NCI-H1105 (cell line): ENCODE results near the gene CNTRL.
A peak's percentile ranks its signal among the peaks of the same experiment; 100 is the strongest.
"Not testable (repeated sequence)": the region's sequence is repeated elsewhere in the genome, so short reads cannot be mapped to it uniquely, and the experiment has no call there.

Experiments used
- DNase-seq: peaks from one replicate; lab custom pipeline; 2025; lab: John Stamatoyannopoulos, UW

CNTRL gene, protein sequence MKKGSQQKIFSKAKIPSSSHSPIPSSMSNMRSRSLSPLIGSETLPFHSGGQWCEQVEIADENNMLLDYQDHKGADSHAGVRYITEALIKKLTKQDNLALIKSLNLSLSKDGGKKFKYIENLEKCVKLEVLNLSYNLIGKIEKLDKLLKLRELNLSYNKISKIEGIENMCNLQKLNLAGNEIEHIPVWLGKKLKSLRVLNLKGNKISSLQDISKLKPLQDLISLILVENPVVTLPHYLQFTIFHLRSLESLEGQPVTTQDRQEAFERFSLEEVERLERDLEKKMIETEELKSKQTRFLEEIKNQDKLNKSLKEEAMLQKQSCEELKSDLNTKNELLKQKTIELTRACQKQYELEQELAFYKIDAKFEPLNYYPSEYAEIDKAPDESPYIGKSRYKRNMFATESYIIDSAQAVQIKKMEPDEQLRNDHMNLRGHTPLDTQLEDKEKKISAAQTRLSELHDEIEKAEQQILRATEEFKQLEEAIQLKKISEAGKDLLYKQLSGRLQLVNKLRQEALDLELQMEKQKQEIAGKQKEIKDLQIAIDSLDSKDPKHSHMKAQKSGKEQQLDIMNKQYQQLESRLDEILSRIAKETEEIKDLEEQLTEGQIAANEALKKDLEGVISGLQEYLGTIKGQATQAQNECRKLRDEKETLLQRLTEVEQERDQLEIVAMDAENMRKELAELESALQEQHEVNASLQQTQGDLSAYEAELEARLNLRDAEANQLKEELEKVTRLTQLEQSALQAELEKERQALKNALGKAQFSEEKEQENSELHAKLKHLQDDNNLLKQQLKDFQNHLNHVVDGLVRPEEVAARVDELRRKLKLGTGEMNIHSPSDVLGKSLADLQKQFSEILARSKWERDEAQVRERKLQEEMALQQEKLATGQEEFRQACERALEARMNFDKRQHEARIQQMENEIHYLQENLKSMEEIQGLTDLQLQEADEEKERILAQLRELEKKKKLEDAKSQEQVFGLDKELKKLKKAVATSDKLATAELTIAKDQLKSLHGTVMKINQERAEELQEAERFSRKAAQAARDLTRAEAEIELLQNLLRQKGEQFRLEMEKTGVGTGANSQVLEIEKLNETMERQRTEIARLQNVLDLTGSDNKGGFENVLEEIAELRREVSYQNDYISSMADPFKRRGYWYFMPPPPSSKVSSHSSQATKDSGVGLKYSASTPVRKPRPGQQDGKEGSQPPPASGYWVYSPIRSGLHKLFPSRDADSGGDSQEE (N-terminal part only)

DNA sequence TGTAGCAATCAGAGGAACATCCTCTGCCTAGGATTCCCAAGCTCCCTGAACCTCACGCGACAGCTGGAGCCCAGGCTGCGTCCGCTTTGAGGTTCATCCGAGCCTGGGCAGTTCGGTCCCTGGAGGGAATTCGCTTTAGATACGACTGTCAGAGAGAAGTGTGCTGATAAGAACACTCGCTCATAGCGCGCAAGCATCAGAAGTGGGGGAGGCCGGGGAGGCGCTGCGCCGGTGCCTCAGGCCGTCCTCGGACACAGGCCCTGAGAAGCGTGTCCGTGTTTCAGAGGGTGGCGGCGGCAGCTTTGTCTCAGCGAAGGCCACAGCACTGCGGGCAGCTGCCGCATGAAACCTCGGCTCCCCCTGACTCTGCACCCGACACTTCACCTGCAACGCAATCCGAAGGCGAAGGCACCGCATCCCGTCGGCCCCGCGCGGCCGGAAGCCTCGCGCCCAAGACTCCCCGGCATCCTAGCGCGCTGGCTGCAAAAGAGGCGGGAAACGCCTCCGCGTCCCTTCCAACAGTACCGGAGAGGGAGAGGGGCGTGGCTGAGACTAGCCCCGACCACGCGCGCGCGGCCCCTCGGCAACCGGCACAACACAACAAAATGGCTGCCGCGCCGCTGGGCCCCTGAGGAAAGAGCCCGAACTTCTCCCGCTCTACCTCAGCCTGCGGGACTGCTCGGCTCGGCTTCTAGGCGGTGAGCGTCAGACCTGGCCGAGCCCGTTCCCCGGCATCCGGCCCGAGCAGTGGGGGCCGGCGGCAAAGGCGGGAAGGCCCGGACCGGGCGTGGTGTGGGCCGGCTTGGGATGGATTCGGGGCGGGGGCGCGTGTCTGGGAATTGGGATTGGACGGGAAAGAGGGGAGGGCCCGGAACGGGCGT lies at the start of gene CNTRL:
CNTRL (plus strand) TSS at position 586 of the 881 bp plus-strand sequence. CDS start 13,372 bp downstream, outside the sequence.
- peak; percentile 90 for DNase-seq

DNA sequence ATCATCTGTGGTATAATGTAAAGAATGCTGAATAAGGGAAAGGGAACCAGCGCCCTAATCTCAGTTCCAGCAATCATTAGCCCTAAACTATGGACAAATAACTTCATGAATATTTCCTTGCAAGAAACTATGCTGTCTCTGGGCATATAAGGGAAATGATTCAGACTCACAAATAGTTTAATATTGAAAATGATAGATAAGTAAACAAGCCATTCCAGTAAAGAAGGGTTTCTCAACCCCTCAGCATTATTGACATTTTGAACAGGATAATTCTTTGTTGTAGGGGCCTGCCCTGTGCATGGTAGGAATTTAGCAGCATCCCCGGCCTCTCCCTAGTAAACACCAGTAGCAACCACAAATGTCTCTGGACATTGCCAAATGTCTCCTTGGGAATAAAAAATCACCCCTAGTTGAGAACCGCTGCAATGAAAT lies 48.5 kb upstream of the CNTRL start:
- no peak for DNase-seq

DNA sequence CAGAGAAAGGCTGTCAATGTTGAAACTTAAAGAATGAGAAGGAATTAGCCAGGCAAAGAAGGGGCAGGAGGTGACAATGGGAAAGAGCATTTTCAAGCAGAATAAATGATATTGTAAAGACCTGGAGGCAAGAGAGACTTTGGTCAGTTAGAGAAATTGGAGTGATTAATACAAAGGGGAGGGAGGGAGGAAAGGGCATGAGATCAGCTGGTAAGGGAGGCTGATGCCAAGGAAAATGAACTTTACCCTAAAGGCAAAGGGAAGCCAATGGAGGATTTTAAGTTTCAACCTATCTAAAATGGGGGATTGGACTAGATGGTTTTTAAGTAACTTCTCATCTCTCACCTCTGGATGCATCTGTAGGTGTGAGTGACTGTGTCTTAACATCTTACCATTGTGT lies 48.0 kb upstream of the CNTRL start:
- DNase-seq: no peak

DNA sequence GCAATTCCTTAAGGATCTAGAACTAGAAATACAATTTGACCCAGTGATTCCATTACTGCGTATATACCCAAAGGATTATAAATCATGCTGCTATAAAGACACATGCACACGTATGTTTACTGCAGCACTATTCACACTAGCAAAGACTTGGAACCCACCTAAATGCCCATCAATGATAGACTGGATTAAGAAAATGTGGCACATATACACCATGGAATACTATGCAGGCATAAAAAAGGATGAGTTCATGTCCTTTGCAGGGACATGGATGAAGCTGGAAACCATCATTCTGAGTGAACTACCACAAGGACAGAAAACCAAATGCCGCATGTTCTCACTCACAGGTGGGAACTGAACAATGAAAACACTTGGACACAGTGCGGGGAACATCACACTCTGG lies 46.5 kb upstream of the CNTRL start:
- not testable (repeated sequence) for DNase-seq

DNA sequence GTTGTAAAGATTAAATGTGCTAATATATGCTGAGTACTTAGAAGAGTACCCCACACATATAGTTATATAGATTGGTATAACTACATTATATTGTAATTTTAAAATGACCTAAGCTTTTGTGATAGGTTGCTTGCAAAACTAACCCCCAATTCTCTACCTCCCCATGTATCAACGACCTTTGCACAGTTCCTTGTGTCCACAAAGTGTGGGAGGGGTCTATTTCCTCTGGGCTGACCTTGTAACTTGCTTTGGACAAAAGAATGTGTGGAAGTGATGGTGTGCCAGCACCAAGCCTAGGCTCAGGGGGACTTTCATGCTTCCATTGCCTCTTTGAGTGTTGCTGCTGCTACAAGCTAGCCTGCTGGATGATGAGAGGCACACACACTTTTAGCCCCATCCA lies 45.3 kb upstream of the CNTRL start:
- DNase-seq: no peak

DNA sequence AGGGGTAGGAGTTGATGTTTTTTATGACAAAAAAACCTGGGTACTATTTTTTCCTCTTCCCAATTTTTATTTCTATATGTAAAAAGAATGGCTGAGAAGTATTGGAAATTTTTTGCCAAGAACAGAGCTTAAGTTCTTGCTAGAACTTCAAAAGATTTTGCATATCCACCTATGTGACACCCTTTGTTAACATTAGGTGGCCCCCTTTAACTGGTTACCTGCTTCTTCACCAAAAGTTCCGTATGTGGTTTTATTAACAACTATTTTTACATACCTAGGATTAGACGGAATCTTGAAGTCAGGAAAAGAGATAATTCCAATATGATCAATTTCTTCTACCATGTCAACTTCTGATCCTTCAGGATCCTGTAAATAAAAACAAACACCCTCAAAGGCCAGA lies 40.2 kb upstream of the CNTRL start:
- no peak for DNase-seq

DNA sequence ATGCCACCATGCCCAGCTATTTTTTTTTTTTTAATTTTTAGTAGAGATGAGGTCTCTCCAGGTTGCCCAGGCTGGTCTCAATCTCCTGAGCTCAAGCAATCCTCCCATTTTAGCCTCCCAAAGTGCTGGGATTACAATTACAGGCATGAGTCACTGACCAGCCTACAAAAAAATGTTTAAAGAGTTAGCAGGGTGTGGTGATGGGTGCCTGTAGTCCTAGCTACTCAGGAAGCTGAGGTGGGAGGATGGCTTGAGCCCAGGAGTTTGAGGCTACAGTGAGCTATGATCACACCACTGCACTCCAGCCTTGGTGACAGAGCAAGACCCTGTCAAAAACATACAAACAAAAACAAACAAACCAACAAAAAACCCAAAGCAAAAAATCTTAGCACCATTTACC lies 39.0 kb upstream of the CNTRL start:
- not testable (repeated sequence) for DNase-seq

DNA sequence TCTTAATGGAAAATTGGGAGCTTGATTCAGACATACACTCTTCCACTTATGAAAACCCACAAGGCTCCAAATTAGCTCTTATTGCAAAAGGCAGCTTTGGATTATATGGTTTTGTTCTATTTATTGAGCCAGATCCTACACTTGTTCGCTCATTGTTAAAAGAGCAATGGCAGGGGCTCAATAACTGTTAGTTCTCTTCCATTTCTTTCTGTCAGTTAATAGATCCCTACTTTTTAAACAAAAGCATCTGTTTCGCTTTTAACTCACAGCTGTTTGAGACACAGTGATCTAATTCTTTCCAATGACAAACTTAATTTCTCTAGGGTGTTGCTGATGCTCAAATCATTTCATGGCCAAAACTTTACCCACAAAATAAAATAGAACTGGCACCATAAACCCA lies 36.4 kb upstream of the CNTRL start:
- no peak for DNase-seq

DNA sequence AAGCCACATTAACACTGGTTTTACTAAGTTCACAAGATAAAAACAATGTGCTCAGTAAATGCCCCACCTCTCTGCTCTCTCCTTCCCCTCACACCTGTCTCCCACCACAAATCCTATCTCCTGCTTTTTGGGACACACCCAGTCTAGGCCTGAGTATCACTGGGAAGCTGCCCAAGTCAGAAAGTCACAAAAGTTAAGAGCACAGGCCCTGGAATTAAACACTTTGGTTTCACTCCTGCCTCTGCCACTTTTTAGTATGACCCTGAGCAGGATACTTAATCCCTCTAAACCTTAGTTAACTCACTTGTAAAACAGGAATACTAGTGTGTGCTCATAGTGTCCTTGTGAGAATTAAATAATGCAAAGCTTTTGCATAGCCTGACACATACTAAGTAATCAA lies 36.0 kb upstream of the CNTRL start:
- DNase-seq: no peak

DNA sequence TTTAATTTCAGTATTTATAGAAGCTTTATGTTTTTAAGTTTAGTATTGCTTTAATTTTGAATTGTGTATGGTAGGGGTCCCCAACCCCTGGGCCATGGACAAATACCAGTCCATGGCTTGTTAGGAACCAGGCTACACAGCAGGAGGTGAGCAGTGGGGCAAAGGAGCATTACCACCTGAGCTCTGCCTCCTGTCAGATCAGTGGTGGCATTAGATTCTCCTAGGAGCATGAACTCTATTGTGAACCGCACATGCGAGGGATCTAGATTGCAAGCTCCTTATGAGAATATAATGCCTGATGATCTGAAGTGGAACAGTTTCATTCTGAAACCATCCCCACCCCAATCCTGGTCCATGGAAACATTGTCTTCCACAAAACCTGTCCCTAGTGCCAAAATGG lies 26.6 kb upstream of the CNTRL start:
- no peak for DNase-seq

DNA sequence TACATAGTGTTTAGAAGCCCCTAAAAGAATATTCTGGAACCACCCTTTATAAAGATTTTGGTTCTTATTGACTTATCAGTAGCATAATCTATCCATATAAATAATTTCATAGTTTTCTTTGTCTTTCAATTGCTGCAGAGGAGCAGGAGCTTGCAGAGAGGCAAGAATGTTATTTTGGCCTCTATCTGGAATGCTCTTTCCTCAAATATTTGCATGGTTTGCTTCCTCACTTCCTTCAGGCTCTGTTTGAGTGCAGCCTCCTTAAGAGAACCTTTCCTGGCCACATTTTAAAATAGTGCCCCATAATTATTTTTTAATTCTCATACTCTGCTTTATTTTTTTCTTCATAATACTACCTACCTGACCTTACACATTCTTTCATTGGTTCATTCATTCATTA lies 26.1 kb upstream of the CNTRL start:
- DNase-seq: no peak

DNA sequence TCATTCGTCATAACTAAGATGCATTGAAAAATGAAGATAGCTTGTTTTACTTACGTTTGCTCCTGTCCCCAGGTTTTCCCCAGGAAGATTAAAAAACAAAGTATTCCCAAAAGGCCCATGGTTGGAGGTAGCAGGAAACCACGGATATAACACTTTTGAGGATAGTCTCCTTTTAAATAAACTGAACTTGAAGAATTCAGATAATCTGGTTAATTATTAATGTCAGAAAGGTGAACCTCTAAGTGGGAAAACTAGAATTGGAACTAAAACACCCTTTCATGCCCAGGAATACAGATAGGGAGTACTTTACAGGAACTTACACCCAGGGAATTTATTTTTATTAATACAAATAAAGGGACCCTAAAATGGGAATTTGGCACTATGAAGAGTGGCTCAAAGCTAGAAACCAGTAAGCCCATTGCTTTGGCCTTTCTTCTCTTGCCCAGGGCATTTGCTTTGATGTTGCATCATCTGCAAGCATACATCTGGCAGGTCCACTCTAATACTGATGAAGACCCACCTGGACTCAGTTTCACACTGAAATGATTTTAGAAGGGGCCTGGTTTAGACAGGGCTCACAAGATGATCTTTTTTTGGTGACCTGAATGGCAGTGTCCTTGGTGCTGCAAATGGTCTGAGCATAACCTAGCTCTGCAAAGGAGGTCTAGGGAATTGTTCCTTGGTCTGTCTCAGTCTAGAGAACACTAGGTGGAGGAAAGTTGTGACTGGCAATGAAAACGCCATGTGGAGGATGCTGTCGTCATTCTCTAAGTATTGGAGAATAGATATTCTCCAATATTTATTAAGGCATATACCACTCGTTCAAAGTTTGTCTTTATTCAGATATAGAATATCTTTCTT lies 24.4 kb upstream of the CNTRL start, which contains the start of gene C5:
C5 (minus strand) TSS at position 148 of the 861 bp plus-strand sequence; CDS start at position 119, 29 bp downstream.
- no peak for DNase-seq

DNA sequence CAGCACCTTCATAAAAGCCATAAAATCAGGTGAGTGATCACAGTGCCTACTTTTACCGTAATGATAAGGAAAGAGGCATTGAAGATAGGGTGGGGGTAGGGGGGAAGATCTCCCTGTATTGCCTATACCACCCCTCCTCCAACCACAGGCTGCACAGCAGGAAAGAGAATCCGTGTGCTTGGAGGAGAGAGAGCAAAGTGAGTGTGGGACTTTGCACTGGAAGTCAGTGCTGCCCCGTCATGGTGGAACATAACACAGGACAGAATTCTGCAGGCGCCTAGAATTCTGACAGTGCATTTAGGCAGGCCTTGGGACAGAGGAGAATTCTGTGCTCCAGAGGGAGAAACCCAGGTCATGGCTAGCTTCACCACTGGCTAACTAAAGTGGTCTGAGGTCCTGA lies 21.2 kb upstream of the CNTRL start:
- no peak for DNase-seq

DNA sequence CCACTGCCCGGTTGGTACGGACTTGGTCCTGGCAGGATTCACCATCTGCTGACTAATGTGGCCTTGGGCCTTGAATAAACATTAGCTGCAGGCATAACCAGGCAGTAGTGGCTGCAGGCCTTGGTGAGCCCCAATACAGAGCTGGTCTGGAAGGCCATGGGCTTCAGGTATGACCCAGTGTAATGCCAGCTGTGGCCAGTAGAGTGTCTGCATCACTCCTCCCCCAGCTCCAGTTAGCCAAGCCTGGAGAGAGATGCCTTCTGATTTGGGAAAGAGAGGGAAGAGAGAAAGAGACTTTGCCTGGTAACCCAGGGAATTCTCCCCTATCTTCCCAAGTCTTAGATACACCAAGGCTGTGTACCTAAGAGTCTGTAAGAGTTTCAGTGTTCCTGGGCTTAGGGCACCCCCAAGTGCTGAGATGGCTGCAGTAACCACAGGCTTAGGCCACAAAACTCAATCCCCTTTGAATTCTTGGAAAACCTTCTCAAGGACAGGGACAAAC lies 19.1 kb upstream of the CNTRL start:
- no peak for DNase-seq

DNA sequence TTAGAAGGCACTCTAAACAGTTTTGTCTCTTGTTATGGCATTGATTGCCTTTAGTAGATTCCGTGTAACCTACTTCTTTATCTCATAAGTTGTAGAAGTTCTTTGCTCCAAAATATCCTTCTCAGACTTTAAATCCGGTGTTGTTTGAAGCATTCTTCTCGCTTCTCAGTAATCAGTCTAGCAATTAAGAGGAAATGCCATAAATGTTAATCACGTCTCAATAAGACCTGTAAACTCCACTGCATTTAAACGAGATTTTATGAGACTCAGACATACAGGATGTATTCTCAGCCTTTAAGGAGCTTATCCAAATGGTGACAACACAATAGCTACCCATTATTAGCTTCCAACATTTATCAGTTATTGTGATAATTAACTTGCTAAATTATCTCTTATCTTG lies 16.9 kb upstream of the CNTRL start:
- DNase-seq: no peak

DNA sequence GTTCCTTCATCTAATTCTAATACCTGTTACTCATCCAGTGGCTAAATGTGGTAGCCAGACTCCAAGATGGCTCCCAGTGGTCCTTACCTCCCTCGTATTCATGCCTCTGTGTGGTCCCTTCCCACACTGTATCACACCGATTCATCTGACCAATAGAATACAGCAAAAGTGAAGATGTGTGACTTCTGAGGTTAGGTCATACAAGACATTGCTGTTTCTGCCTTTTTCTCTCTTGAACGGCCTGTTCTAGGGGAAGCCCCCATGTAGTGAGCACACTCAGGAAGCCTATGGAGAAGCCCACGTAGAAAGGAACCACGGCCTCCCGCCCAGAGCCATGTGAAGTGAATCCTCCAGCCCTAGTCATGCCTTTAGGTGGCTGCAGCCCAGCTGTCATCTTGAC lies 15.2 kb upstream of the CNTRL start:
- no peak for DNase-seq

DNA sequence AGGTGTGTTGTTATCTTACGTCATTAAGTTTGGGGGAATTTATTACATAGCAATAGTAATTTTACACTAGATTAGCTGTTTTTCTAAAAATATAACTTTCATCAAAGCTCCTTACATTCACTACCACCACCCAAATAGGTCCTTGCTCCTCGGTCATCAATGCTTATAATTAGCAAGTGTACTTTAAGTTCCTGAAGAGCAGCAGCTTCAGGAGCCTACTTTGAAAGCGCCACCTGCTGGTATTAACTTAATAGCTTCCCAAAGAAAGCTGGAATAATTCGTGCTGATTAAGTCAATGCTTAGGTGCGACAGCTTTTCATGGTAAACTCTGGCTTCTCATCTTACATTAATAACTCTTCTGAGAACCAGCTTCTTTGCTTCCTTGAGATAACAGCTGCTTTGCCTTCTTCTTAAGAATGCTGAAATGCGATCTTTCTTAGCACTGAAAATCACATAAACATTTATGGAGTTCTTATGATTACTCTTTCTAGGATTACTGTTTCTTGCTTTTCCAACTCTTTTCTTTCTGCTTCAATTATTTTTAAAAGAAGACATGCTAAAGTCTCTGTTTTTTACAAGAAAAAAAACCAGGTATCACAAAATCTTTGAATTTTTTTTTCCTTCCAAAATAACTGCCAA lies 14.6 kb upstream of the CNTRL start:
- DNase-seq: peak; percentile 59

DNA sequence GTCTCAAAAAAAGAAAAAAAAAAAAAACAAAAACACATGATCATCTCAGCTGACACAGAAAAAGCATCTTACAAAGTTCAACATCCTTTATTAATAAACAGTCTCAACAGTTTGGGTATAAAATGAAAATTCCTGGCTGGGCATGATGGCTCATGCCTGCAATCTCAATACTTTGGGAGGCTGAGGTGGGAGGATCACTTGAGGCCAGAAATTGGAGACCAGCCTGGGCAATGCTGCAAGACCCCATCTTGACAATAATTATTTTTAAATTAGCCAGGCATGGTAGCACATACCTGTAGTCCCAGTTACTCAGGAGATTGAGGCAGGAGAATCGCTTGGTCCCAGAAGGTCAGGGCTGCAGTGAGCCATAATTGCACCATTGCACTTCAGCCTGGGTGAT lies 7.9 kb upstream of the CNTRL start:
- no peak for DNase-seq

DNA sequence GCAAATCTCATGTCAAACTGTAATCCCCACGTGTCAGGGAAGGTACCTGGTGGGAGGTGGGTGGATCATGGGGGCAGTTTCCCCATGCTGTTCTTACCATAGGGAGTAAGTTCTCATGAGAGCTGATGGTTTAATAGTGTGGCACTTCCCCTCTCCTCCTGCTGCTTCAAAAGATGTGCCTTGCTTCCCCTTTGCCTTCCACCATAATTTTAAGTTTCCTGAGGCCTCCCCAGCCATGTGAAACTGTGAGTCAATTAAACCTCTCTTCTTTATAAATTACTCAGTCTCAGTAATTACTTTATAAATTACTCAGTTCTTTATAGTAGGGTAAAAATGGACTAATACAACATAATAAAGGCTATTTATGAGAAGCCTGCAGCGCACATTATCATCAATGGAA lies 7.1 kb upstream of the CNTRL start:
- DNase-seq: no peak

DNA sequence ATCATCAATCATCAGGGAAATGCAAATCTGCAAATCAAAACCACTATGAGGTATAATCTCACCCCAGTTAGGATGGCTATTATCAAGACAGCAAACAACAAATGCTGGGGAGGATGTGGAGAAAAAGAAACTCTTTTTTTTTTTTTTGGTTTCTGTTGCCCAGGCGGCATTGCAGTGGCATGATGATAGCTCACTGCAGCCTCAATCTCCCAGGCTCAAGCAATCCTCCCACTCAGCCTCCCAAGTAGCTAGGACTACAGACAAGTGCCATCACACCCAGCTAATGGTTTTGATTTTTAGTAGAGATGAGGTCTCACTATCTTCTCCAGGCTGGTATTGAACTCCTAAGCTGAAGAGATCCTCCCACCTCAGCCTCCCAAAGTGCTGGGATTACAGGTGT lies 5.4 kb upstream of the CNTRL start:
- no peak for DNase-seq
